Loucy (cell line): ENCODE data around the gene NFYA.

ENCODE experiments used
- H2AFZ ChIP-seq: fragments of 200-600 bp; sonication (generic); 2 replicates; pipeline ENCODE4 v1.6.0; 2016; ENCODE audit warnings: antibody characterized with exemption, mild to moderate bottlenecking, low read length, moderate library complexity
- H3F3A ChIP-seq: fragments of 200-600 bp; 2 replicates; pipeline ENCODE4 v1.6.0; 2016; ENCODE audit warnings: antibody characterized with exemption, low read depth, mild to moderate bottlenecking
- H3K27me3 ChIP-seq: fragments of 200-600 bp; sonication (generic); 2 replicates; pipeline ENCODE4 v1.6.1; 2014; ENCODE audit warnings: low read length, mild to moderate bottlenecking; ENCODE audit not compliant: insufficient read depth, poor library complexity, severe bottlenecking
- H3K36me3 ChIP-seq: fragments of 200-600 bp; sonication (generic); 2 replicates; pipeline ENCODE4 v1.6.1; 2016; ENCODE audit warnings: low read length; ENCODE audit not compliant: insufficient read depth
- H3K4me1 ChIP-seq: fragments of 200-600 bp; sonication (generic); 2 replicates; pipeline ENCODE4 v1.5.1; 2014; ENCODE audit warnings: low read length, mild to moderate bottlenecking; ENCODE audit not compliant: insufficient read depth, poor library complexity, severe bottlenecking
- H3K4me2 ChIP-seq: fragments of 200-600 bp; sonication (generic); 2 replicates; pipeline ENCODE4 v1.6.0; 2014; ENCODE audit warnings: antibody characterized with exemption, low read length, low read depth, mild to moderate bottlenecking; ENCODE audit not compliant: poor library complexity, severe bottlenecking
- H3K4me3 ChIP-seq: fragments of 200-600 bp; sonication (generic); 2 replicates; pipeline ENCODE4 v1.5.1; 2014; ENCODE audit warnings: low read length, mild to moderate bottlenecking, mixed read lengths; ENCODE audit not compliant: poor library complexity, severe bottlenecking
- H3K79me2 ChIP-seq: fragments of 200-600 bp; sonication (generic); 2 replicates; pipeline ENCODE4 v1.6.1; 2014; ENCODE audit warnings: low read length; ENCODE audit not compliant: insufficient read depth
- H3K9ac ChIP-seq: fragments of 200-600 bp; sonication (generic); 2 replicates; pipeline ENCODE4 v1.6.0; 2014; ENCODE audit warnings: mild to moderate bottlenecking, low read depth, low read length, moderate library complexity; ENCODE audit not compliant: poor library complexity, severe bottlenecking
- H3K9me2 ChIP-seq: fragments of 200-600 bp; sonication (generic); replicated peaks from 2 replicates; pipeline ENCODE4 v1.6.1; 2016; ENCODE audit warnings: low read depth, low read length, mixed read lengths
- H3K9me3 ChIP-seq: fragments of 200-600 bp; sonication (generic); 2 replicates; pipeline ENCODE4 v1.6.1; 2014; ENCODE audit warnings: mild to moderate bottlenecking, antibody characterized with exemption, low read length, low read depth; ENCODE audit not compliant: insufficient read depth
- H4K20me1 ChIP-seq: fragments of 200-600 bp; sonication (generic); 2 replicates; pipeline ENCODE4 v1.6.0; 2014; ENCODE audit warnings: antibody characterized with exemption, low read length, mild to moderate bottlenecking; ENCODE audit not compliant: insufficient read depth, poor library complexity, severe bottlenecking
- CTCF ChIP-seq: fragments of 200-600 bp; sonication (generic); conservative IDR thresholded peaks from 2 replicates; pipeline ENCODE4 v1.5.1; 2014; ENCODE audit warnings: mild to moderate bottlenecking, antibody characterized with exemption, low read length
- EZH2phosphoT487 ChIP-seq: fragments of 200-600 bp; IDR thresholded peaks from 2 replicates; pipeline ENCODE4 v1.6.1; 2018; ENCODE audit warnings: antibody characterized with exemption, mild to moderate bottlenecking, moderate library complexity, borderline replicate concordance

NFYA gene

GRCh38 chr6:41042226-41043055 is 30.3 kb upstream of the NFYA start, which contains the start of gene TSPO2:
Gene TSPO2, plus strand, starts transcription at chr6:41042467. Its CDS starts 519 bp downstream, at chr6:41042986.
- Histone ChIP-seq H3K9me2 (no peaks in the 10 kb centered on the region), H3K27me3 (no peaks in the 10 kb centered on the region), H3F3A (no peaks in the 10 kb centered on the region), H3K4me2 (no peak within 1 kb of the TSS), H3K9me3 (no peaks in the 10 kb centered on the region), H3K9ac (no peak within 1 kb of the TSS), H3K4me3 (no peak within 1 kb of the TSS), H3K36me3 (no peaks in the 10 kb centered on the region), H3K4me1 (peaks cover 10% of the 10 kb centered on the region), H4K20me1 (no peaks in the 10 kb centered on the region), H2AFZ (no peak within 1 kb of the TSS), H3K79me2 (no peaks in the 10 kb centered on the region)
- no peak for TF ChIP-seq EZH2phosphoT487
- TF ChIP-seq CTCF: no peak

- H3K9me2 ChIP-seq: no peaks in the 10 kb centered on the region
- H3K27me3 ChIP-seq: no peaks in the 10 kb centered on the region
- H3K36me3 ChIP-seq: no peaks in the 10 kb centered on the region
- no peaks in the 10 kb centered on the region for H4K20me1 ChIP-seq
- H3K4me3 ChIP-seq: no peak overlapping the region
- no peaks in the 10 kb centered on the region for H3K9me3 ChIP-seq
- H3K9ac ChIP-seq: no peak overlapping the region
- H3K4me1 ChIP-seq: peaks cover 10% of the 10 kb centered on the region
- no peak overlapping the region for H3K4me2 ChIP-seq
- H3F3A ChIP-seq: no peaks in the 10 kb centered on the region
- TF ChIP-seq CTCF (no peak), EZH2phosphoT487 (no peak)
- H2AFZ ChIP-seq: no peak overlapping the region
- H3K79me2 ChIP-seq: no peaks in the 10 kb centered on the region
Observed at GRCh38 chr6:41043151-41043550, 29.6 kb upstream of the NFYA start.

GRCh38 chr6:41045664-41046063 is 27.1 kb upstream of the NFYA start:
- no peaks in the 10 kb centered on the region for H3K36me3 ChIP-seq
- H3K9ac ChIP-seq: no peak overlapping the region
- H4K20me1 ChIP-seq: no peaks in the 10 kb centered on the region
- no peak overlapping the region for H3K4me2 ChIP-seq
- no peaks in the 10 kb centered on the region for H3K27me3 ChIP-seq
- no peak overlapping the region for H3K4me3 ChIP-seq
- no peak for TF ChIP-seq EZH2phosphoT487
- TF ChIP-seq CTCF: no peak
- no peaks in the 10 kb centered on the region for H3K79me2 ChIP-seq
- H3F3A ChIP-seq: no peaks in the 10 kb centered on the region
- no peaks in the 10 kb centered on the region for H3K9me2 ChIP-seq
- H3K4me1 ChIP-seq: peaks cover 4% of the 10 kb centered on the region
- no peaks in the 10 kb centered on the region for H3K9me3 ChIP-seq
- no peak overlapping the region for H2AFZ ChIP-seq
